HepG2 (cell line): ENCODE data around the gene COL4A6. TPM values are rescaled to one million over a fixed set of nuclear protein-coding genes. Genes with fewer than 3 reads are reported as not detected.

Experiments
- ATAC-seq: fragments of 200-7000 bp; cut with Tn5 transposase; 3 replicates; pipeline ENCODE4 v1.9.1; 2020; ENCODE audit warnings: mild to moderate bottlenecking, moderate library complexity
- BruUV-seq: library from RNA; stranded (reverse); fragments of 400-500 nt; replicated peaks from 2 replicates; lab custom pipeline; 2021; lab: Mats Ljungman, UMichigan
- CTCF ChIA-PET: fragments of 300-600 bp; formaldehyde crosslinking; extraction: SDS; loops from one replicate; lab custom pipeline; 2021; ENCODE audit warnings: low total read pairs, inconsistent platforms, low intra/inter-chr PET ratio; lab: Yijun Ruan, JAX
- POLR2A ChIA-PET: fragments of 350-600 bp; sonication (Branson Sonifier 250); formaldehyde crosslinking; loops from one replicate; lab custom pipeline; 2020; ENCODE audit warnings: antibody characterized with exemption, inconsistent platforms; lab: Yijun Ruan, JAX
- DNase-seq: peaks from one replicate; pipeline ENCODE4 v3.0.0-alpha.2; 2015; ENCODE audit warnings: low spot score
- FAIRE-seq: peaks from 3 replicates; lab custom pipeline; 2011; peaks lifted over from hg19 to GRCh38; lab: Jason Lieb, UNC
- H2AFZ ChIP-seq: one replicate; pipeline ENCODE4 v1.6.1; 2011; ENCODE audit warnings: low read length, inconsistent platforms
- H3K27ac ChIP-seq: fragments of 300-600 bp; 3 replicates; pipeline ENCODE4 v1.8.0; 2011; ENCODE audit warnings: mixed run types, mild to moderate bottlenecking, mixed read lengths, low read length, inconsistent platforms; ENCODE audit not compliant: insufficient read depth; ENCODE audit errors: extremely low read length
- H3K27me3 ChIP-seq, 2 experiments: fragments of 200-600 bp in 1 of 2; 2 replicates in 1 of 2; 3 replicates in 1 of 2; pipeline versions ENCODE4 v1.6.0 to v1.8.0; 2011; ENCODE audit warnings: low read length in 2 of 2, mild to moderate bottlenecking in 2 of 2, moderate library complexity in 2 of 2, inconsistent platforms in 1 of 2; ENCODE audit not compliant: insufficient read depth in 2 of 2, control insufficient read depth in 1 of 2
- H3K36me3 ChIP-seq, 2 experiments: fragments of 200-600 bp in 1 of 2; replicated peaks in 1 of 2; 2 replicates in 1 of 2; 3 replicates in 1 of 2; pipeline versions ENCODE4 v1.5.1 to v1.8.0; 2011; ENCODE audit warnings: low read length in 2 of 2, inconsistent platforms in 1 of 2; ENCODE audit not compliant: insufficient read depth in 2 of 2, control insufficient read depth in 1 of 2
- H3K4me1 ChIP-seq: 2 replicates; pipeline ENCODE4 v1.5.1; 2012; ENCODE audit warnings: low read length, inconsistent platforms; ENCODE audit not compliant: insufficient read depth
- H3K4me2 ChIP-seq: 2 replicates; pipeline ENCODE4 v1.6.0; 2011; ENCODE audit warnings: low read depth, low read length, inconsistent platforms
- H3K4me3 ChIP-seq, 3 experiments: fragments of 200-600 bp in 1 of 3; sonication (generic), shearing (Covaris generic) in 1 of 3; replicated peaks in 1 of 3; 2 replicates each; pipeline ENCODE4 v1.5.1; 2011 to 2016; ENCODE audit warnings: low read length in 3 of 3, inconsistent platforms in 2 of 3, low read depth in 2 of 3, mild to moderate bottlenecking in 2 of 3, control low read depth in 1 of 3, mixed read lengths in 1 of 3; ENCODE audit not compliant: insufficient read depth in 1 of 3
- H3K79me2 ChIP-seq: one replicate; pipeline ENCODE4 v1.6.1; 2011; ENCODE audit warnings: low read length, inconsistent platforms; ENCODE audit not compliant: insufficient read depth
- H3K9ac ChIP-seq: 2 replicates; pipeline ENCODE4 v1.6.0; 2011; ENCODE audit warnings: mild to moderate bottlenecking, low read depth, low read length, inconsistent platforms; ENCODE audit not compliant: insufficient read depth
- H3K9me3 ChIP-seq: 2 replicates; pipeline ENCODE4 v1.5.1; 2012; ENCODE audit warnings: mild to moderate bottlenecking, low read length
- H4K20me1 ChIP-seq: 2 replicates; pipeline ENCODE4 v1.6.0; 2011; ENCODE audit warnings: inconsistent platforms, mild to moderate bottlenecking, low read length, moderate library complexity; ENCODE audit not compliant: insufficient read depth
- MAFF ChIP-seq: IDR thresholded peaks from 2 replicates; pipeline ENCODE4 v1.6.1; 2011; ENCODE audit warnings: low read depth, low read length, improper control_type of control experiment
- MAFK ChIP-seq, 2 experiments: IDR thresholded peaks in 1 of 2; conservative IDR thresholded peaks in 1 of 2; 2 replicates each; pipeline ENCODE4 v1.6.1; 2011; ENCODE audit warnings: improper control_type of control experiment in 2 of 2, low read length in 2 of 2
- ZNF776 ChIP-seq: sonication (generic); formaldehyde crosslinking; IDR thresholded peaks from 2 replicates; pipeline ENCODE4 v1.4.0; 2020; ENCODE audit warnings: mild to moderate bottlenecking, missing genetic modification reagents
- ZSCAN20 ChIP-seq: sonication (generic); formaldehyde crosslinking; IDR thresholded peaks from 2 replicates; pipeline ENCODE4 v1.4.0; 2020; ENCODE audit warnings: missing genetic modification reagents, mild to moderate bottlenecking, borderline replicate concordance
- WGBS: methylation state at CpG from one replicate; pipeline ENCODE4 v1.1.6; 2017; ENCODE audit warnings: low lambda C conversion rate; 5-methylcytosine and 5-hydroxymethylcytosine counted together
- in situ Hi-C: cut with HindIII; loops from 2 replicates; pipeline ENCODE4 v1.10.0; 2017; ENCODE audit warnings: low pct_unique_long_range_greater_than_20kb; ENCODE audit not compliant: extremely low pct_ligation_motif_present
- intact Hi-C: fragments of 100-400 bp; cut with micrococcal nuclease; formaldehyde crosslinking; loops from one replicate; pipeline ENCODE4 v1.10.0; 2022; ENCODE audit not compliant: unreplicated experiment
- polyA plus RNA-seq, 8 experiments: library from polyadenylated mRNA; depleted of rRNA in 3 of 8; stranded (reverse) in 7 of 8; unstranded in 1 of 8; fragments of >200 nt; fragmentation: Illumina TruSeq in 4 of 8; extraction: Trizol in 4 of 8; gene quantifications; 2 replicates each; pipeline versions ENCODE4 v1.2.1 to v1.2.3, GENCODE V29; 2011 to 2016; ENCODE audit warnings: low read depth in 4 of 8, missing spikeins in 1 of 8, mixed read lengths in 1 of 8; ENCODE audit not compliant: insufficient read depth in 1 of 8
- total RNA-seq, 5 experiments: library from RNA; depleted of rRNA; stranded (reverse); fragments of >200 nt; fragmentation: Illumina TruSeq; extraction: Trizol; gene quantifications; 2 replicates each; pipeline ENCODE4 v1.2.3, GENCODE V29; 2016; ENCODE audit warnings: low read depth in 1 of 5

The COL4A6 gene
- total and polyA plus RNA-seq, 2 of the 13 experiments (the other 11 are each of a cell fraction or from before 2014, with no cell fraction given): 4.5 to 8.2 TPM

- H3K36me3 ChIP-seq: no peaks in the 10 kb centered on the region
- no peak overlapping the region for H3K4me3 ChIP-seq
- no TSS peak for BruUV-seq
- no peak overlapping the region for H2AFZ ChIP-seq
- ChIA-PET CTCF (no interaction called here), POLR2A (no interaction called here)
- peak in 1 of 2 experiments; percentile 43; a peak in 2 of 4 replicates for TF ChIP-seq MAFK (conservative IDR thresholded peaks at IDR 0.05 in 1 of 2, IDR thresholded peaks at IDR 0.05 in 1 of 2; ENCODE audit: low read length in 2 of 2)
- 0 out of 2 replicates have a peak, but pooled peaks have one; percentile 9 for TF ChIP-seq MAFF
- no peak for TF ChIP-seq ZNF776 (CRISPR knock-in tag)
- no CpG with 5 or more reads among the region's 1 CpG for WGBS
- no peaks in the 10 kb centered on the region for H4K20me1 ChIP-seq
- no peak overlapping the region for H3K4me2 ChIP-seq
- in situ Hi-C loops: no loop called here
- ATAC-seq: no peak
- H3K79me2 ChIP-seq: no peaks in the 10 kb centered on the region
- H3K4me1 ChIP-seq: no peaks in the 10 kb centered on the region
- no peaks in the 10 kb centered on the region for H3K27me3 ChIP-seq
- intact Hi-C loops: no loop called here
- no peak for DNase-seq
- no peak overlapping the region for H3K27ac ChIP-seq
- no peak overlapping the region for H3K9ac ChIP-seq
- no peak for FAIRE-seq
- no peaks in the 10 kb centered on the region for H3K9me3 ChIP-seq
Measured at GRCh38 chrX:108130889-108131288, 307.3 kb downstream of the COL4A6 start.

GRCh38 chrX:108127152-108127551 lies 311.1 kb downstream of the COL4A6 start:
- no peak for DNase-seq
- POLR2A ChIA-PET: no interaction called here
- no peak for FAIRE-seq

More at GRCh38 chrX:108127152-108127551, 311.1 kb downstream of the COL4A6 start:
- Histone ChIP-seq H3K36me3 (no peaks in the 10 kb centered on the region), H3K4me3 (no peak overlapping the region), H3K4me1 (no peaks in the 10 kb centered on the region), H3K9me3 (no peaks in the 10 kb centered on the region), H4K20me1 (no peaks in the 10 kb centered on the region), H3K27ac (no peak overlapping the region), H3K79me2 (no peaks in the 10 kb centered on the region), H2AFZ (no peak overlapping the region), H3K4me2 (no peak overlapping the region), H3K27me3 (no peaks in the 10 kb centered on the region)
- in situ Hi-C loops (no loop called here), intact Hi-C loops (no loop called here)
- BruUV-seq: no TSS peak
- WGBS: 100% methylated on average over 4 of the region's 4 CpGs
- CTCF ChIA-PET: no interaction called here
- no peak for ATAC-seq
- TF ChIP-seq ZSCAN20 (CRISPR knock-in tag): no peak
- TF ChIP-seq, all 625 proteins: peak for 0
- no peak overlapping the region for H3K9ac ChIP-seq
